ENCODE data around the gene CYP19A1. TPM values are rescaled to one million over a fixed set of nuclear protein-coding genes. Genes with fewer than 3 reads are reported as not detected.

The CYP19A1 gene
- total RNA-seq, 1 donor from 2014 or later = 0.07 TPM

DNA sequence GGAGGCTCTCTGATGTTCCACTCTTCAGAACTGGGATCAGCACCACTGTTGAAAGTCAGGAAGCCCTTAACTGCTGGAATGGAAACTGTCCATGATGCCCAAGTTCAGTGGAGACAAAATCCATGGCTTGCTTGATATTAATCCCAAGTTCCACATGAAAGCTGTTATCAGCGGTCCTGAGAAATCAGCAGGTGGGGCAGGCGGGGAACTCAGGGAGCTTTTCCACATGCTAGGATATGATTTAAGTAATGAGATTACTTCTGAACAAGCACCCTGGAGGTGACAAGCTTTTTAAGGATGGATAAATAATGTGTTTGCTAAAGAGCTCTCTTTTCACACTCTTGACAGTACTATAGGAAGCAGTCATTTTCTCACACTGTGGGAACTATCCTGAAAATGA lies 82.9 kb downstream of the CYP19A1 start:
- TF ChIP-seq, protein P1, sequence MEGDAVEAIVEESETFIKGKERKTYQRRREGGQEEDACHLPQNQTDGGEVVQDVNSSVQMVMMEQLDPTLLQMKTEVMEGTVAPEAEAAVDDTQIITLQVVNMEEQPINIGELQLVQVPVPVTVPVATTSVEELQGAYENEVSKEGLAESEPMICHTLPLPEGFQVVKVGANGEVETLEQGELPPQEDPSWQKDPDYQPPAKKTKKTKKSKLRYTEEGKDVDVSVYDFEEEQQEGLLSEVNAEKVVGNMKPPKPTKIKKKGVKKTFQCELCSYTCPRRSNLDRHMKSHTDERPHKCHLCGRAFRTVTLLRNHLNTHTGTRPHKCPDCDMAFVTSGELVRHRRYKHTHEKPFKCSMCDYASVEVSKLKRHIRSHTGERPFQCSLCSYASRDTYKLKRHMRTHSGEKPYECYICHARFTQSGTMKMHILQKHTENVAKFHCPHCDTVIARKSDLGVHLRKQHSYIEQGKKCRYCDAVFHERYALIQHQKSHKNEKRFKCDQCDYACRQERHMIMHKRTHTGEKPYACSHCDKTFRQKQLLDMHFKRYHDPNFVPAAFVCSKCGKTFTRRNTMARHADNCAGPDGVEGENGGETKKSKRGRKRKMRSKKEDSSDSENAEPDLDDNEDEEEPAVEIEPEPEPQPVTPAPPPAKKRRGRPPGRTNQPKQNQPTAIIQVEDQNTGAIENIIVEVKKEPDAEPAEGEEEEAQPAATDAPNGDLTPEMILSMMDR (IDR thresholded peaks at IDR 0.05) = no peak
- ChIA-PET POLR2A (no interaction called here), CTCF (no interaction called here)
- Mint-ChIP-seq H3K4me3 (no peak overlapping the region), H3K9me3 (no peaks in the 10 kb centered on the region), H3K27me3 (peaks cover 18% of the 10 kb centered on the region), H3K4me1 (no peaks in the 10 kb centered on the region), H3K36me3 (ENCODE audit: low read depth) (no peaks in the 10 kb centered on the region), H3K27ac (no peak overlapping the region)
- intact Hi-C loops (cut with micrococcal nuclease) = no loop called here
- ATAC-seq (ENCODE audit: low read depth) = no peak
- DNase-seq = no peak

DNA sequence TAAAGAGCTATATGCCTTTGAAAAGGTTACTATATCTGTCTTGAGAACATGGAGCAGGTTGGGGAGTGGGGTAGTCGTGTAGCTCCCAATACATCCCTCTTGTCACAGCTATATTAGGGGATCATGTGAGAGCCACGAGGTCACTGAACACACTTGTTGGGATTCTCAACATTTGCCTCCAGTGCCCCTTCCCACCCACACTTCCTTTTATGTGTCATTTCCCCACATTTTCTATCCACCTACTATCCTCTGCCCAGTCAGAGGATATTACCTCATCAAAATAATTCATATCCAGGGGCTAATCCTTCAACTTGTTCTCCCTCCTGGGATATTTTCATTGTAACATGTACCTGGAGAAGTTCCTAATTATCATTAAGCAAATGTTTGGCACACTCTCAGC lies 85.0 kb downstream of the CYP19A1 start:
- no peak for DNase-seq
- CTCF ChIA-PET = no interaction called here
- Mint-ChIP-seq H3K4me1 (no peaks in the 10 kb centered on the region), H3K27me3 (peaks cover 17% of the 10 kb centered on the region), H3K9me3 (no peaks in the 10 kb centered on the region), H3K36me3 (ENCODE audit: low read depth) (no peaks in the 10 kb centered on the region), H3K4me3 (no peak overlapping the region), H3K27ac (no peak overlapping the region)
- TF ChIP-seq, protein P1 (IDR thresholded peaks at IDR 0.05) = no peak
- POLR2A ChIA-PET = no interaction called here
- intact Hi-C loops (cut with micrococcal nuclease) = no loop called here
- no peak for ATAC-seq (ENCODE audit: low read depth)

DNA sequence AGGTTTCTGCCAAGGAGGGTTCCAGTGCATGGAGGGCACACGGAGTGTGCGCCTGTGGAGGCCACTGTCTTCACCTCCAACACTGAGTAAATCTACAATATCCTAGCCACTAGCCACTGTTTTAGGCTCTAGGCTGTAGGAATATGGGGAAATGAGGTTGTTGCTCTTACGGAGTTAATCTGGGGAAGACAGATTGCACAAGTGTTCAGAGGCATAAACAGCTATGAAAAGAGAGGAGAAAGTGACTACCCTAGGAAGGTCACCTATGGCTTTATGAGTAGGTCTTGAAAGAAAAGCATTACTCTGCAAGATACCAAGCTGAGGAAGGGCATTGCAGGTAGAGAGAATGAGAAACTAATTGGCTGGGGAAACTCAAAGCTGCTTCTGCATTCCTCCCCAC lies 85.7 kb downstream of the CYP19A1 start:
- Mint-ChIP-seq H3K4me3 (no peak overlapping the region), H3K9me3 (no peaks in the 10 kb centered on the region), H3K27ac (no peak overlapping the region), H3K27me3 (peaks cover 15% of the 10 kb centered on the region), H3K4me1 (no peaks in the 10 kb centered on the region), H3K36me3 (ENCODE audit: low read depth) (no peaks in the 10 kb centered on the region)
- CTCF ChIA-PET = no interaction called here
- ATAC-seq (ENCODE audit: low read depth) (no peak), DNase-seq (no peak)
- TF ChIP-seq, protein P1 (IDR thresholded peaks at IDR 0.05) = no peak
- intact Hi-C loops (cut with micrococcal nuclease) = no loop called here
- POLR2A ChIA-PET = no interaction called here

- peaks cover 11% of the 10 kb centered on the region for H3K27me3 Mint-ChIP-seq
- no peaks in the 10 kb centered on the region for H3K36me3 Mint-ChIP-seq (ENCODE audit: low read depth)
- H3K27ac Mint-ChIP-seq = no peak overlapping the region
- H3K9me3 Mint-ChIP-seq = no peaks in the 10 kb centered on the region
- H3K4me1 Mint-ChIP-seq = no peaks in the 10 kb centered on the region
- CTCF ChIA-PET = no interaction called here
- no peak for DNase-seq
- ATAC-seq (ENCODE audit: low read depth) = no peak
- POLR2A ChIA-PET = no interaction called here
- TF ChIP-seq, protein P1 (IDR thresholded peaks at IDR 0.05) = no peak
- intact Hi-C loops (cut with micrococcal nuclease) = no loop called here
- no peak overlapping the region for H3K4me3 Mint-ChIP-seq
These were observed 86.8 kb downstream of the CYP19A1 start for GRCh38 chr15:51251556-51251955.

DNA sequence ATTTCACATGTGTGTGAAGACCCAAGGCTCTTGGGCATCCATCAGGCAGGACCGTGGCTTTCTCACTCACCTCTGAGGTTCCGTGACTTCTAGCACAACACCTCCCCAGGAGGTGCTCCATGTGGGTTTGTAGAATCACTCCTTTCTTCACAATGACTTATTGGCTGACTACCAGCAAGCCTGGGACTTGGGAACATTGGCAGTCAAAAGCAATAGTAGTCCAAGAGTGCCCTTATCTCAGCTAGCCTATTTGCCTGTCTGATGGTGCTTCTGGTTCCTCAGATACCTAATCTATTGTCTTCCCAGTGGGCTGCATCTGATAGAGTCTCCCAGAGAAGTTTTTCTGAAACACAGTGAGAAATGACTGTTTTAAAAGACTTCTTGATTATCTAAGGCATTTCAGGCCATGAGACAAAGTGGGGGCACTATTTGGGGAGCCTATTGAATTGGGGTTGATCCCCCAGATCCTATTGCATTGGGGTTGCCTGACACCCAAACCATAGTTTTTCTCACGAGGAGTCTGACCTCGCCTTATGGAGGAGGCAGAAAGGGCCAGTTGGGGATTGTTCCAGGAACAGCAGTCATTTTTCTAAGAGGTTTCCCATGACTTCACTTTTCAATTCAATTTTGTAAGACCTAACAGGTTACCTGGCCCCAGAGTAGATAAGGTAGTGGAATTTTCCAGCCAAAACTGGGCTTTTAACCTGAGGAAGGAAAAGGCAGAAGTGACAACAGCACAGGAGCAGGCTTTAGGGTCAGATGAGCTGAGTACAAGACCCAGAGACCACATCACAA lies 88.0 kb downstream of the CYP19A1 start:
- no peaks in the 10 kb centered on the region for H3K36me3 Mint-ChIP-seq (ENCODE audit: low read depth)
- H3K27ac Mint-ChIP-seq = no peak overlapping the region
- peaks cover 10% of the 10 kb centered on the region for H3K27me3 Mint-ChIP-seq
- no peaks in the 10 kb centered on the region for H3K9me3 Mint-ChIP-seq
- DNase-seq = no peak
- no peaks in the 10 kb centered on the region for H3K4me1 Mint-ChIP-seq
- no peak overlapping the region for H3K4me3 Mint-ChIP-seq
- ChIA-PET CTCF (no interaction called here), POLR2A (no interaction called here)
- intact Hi-C loops (cut with micrococcal nuclease) = no loop called here
- TF ChIP-seq, protein P1 (IDR thresholded peaks at IDR 0.05) = no peak
- no peak for ATAC-seq (ENCODE audit: low read depth)

Measured in activated B cell treated with CpG ODN at 0.5 μM for 24 hours (primary cell).